GM18499 (cell line): ENCODE data around the gene ZFYVE28.

Experiments
- ATAC-seq: cut with Tn5 transposase; IDR thresholded peaks from one replicate; pipeline ENCODE4 v1.9.1; 2021; ENCODE audit warnings: moderate number of reproducible peaks; ENCODE audit not compliant: insufficient read depth, unreplicated experiment

Gene ZFYVE28

DNA sequence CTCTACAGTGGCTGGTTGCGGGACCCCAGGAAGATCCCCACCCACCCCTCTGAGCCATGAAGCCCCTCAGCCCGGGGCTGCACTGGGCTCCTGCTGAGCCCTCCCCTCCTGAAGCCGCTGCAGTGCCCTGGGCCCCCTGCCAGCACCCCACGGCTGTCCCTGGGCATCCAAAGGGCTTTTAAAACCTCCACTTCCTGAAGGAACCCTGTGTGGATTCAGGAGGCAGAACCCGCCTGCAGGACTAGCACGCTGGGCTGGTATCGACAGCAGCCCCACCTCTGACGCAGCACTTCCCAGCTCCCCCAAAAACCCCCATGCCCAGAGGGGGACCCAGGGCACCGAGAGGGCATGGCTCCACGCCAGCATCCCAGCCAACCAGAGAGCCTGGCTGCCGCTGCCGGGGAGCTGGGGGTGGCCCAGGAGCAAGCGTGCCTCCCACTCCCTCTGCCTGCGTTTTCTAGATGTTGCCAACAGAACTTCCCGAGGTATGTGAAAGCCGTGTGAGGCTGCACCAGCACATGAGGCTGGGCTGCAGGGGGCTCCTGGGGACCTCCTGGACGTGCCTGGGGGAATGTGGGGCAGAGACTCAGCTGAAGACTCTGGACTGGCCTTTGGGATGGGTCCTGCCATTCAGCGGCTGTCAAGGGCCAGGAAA, 162.8 kb downstream of the ZFYVE28 start:
- no peak for ATAC-seq

DNA sequence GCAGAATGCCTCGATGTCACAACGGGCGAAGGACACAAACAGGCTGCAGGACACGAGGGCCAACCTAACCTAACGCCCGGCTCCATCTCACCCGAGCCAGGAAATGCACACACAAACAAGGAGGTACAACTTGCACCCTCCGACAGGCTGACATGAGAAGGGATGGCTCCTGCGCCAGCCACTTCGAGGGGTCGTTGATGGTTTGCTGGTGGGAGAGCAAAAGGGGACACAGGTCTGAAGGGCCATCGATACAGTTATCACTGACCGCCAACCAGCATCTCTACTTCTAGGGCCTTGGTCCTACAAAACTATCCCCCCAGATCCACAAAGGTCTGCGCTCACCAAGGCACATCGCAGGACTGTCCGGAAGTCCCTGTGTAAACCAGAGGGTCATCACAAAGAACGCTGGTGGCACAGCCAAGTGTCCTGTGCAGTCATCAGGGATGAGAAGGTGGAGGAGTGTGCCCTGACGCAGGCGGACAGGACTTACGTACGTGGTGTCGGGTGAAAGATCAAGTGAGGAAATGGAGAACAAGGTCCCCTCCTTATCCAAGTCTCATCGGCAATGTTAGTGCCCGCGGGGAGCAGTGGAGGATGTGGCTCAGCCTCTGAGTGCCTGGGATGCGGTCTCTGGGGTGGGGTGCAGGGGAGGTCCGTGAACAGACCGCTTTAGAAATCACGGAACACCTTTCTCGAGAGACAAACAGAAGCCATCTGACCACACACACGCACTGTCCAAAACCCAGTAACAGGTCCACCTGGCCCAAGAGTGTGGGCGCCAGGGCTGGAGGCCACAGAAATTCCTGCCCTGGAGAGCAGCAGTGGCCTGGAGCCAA, 163.6 kb downstream of the ZFYVE28 start:
- ATAC-seq = no peak

DNA sequence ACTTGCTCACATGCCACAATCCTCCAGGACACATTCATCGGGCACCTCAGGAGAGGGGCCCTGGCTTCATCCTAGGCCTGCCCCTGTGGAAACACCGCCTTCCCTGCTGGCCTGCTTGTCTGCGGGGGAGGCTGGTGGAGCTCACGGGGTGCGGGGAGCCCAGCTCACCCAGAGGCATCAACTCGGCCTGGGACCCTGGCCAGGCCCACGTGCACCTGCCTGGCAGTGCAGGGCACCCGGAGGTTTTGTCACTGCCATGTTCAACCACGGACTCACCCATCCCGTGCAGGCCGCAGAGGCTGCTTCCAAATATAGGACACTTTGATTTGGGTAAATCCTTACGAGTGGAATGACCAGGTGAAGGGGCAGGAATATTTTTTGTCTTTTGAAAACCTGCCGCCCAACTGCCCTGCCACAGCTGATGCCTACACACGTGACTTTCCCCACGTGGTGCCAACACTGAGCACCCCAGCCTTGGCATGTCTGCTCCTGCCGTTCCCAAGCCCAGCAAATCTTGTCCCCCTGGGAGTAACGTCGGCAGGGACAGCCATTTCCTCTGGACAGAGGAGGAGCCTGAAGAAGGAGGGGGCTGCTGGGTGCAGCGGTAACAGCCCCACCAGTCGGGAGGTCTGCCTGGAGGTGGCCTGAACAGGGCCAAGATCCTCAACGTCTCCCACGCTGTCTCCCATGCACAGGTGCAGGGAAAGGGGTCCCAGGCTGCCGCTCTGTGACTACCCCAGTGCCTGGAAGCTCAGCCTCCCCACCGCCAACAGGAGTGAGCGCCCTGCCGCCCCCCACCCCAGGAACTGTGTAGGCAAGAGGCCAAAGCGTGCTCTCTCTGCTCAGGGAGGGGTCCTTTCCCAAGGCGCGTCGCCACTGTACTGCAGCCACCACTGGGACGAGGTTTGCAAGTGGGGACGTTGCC, 165.0 kb downstream of the ZFYVE28 start:
- ATAC-seq = no peak

DNA sequence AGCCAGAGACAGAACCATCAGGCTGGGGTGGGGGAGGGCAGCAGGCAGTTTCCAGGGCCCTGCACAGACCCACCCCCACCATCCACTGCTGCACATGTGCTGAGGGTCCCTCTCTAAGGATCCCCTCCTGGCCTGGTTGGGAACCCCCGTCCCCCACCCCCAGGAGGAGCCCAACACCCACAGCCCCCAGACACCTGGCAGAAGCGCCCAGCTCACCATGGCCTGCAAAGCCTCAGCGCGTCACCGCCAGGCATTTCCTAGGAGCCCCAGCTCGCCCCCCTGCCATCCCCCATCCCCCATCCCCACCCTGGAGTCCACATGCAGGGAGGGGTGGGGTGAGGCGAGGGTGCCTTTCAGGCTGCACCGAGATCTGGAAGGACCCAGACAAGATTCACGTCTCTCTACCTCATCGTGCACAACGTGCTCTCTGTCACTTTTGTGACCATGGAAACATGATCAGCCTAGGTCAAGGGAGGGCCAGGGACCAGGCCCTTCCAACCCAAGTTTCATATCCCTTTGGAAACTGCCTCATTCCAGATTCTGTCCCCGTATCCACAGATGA, 165.8 kb downstream of the ZFYVE28 start:
- no peak for ATAC-seq

DNA sequence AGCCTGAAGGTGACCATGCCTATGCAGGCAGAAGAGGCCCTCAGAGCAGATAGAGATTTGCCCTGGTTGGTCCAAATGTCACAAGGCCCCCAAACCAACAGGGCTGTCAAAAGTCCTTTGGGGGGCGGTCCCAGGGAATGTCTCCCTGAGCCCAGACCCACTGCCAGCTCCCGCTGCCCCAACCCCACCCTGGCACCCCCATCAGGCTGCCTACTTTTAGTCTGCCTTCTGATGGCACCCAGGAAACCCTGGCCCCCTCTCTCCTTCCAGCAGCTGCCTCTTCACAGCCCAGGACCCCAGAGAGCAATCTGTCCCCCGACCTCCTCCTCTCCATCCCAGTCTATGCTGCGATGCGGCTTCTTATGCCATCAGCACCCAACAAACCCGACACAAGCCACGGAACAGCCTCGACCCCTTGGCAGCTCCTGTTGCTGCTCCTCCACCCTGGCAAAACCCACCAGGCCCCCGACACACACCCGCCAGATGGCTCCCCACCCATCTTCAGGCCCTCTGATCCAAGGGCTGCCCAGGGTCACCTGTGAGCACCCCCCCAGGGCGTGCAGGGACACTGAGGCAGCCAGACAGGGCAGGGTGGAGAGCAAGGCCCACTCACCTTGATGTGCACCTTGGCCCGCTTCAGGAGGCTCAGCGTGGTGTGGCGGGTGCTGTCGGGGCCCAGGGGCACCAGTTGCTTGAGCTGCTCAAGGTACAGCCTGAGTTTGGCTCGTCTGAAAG, 166.5 kb downstream of the ZFYVE28 start:
- ATAC-seq = no peak

DNA sequence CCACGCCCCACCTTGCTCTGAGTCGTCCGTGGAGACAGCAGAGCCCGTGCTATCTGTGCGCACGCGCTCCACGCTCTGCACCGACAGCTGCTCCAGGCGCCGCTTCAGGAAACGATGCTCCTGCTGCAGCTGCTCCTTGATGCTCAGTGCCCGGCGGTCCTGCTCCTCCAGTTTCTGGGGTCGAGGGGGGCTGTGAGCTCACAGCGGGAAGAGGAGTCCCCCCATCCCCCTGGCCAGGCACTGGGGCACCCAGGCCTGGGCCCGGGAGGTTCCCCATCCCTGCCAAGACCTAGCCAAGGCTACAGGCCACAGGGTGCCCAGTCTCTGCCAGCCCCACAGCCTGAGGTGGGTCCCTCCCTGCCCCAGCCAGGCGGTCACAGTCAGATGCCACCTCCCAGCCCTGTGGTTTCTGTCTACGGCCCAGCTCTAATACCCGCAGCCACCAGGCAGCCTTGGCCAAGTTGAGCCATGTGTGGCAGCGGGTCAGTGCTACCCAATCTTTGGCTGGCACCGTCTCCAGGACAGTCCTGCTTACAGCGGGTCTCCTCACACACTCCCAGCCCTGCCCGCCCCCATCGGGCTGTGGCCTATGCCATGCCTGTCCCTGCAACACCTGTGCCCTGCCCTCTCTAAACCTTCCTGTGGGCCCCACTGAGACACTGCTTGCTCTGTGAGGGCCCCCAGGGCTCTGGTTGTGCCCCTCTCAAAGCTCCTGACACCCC, 167.2 kb downstream of the ZFYVE28 start:
- no peak for ATAC-seq

DNA sequence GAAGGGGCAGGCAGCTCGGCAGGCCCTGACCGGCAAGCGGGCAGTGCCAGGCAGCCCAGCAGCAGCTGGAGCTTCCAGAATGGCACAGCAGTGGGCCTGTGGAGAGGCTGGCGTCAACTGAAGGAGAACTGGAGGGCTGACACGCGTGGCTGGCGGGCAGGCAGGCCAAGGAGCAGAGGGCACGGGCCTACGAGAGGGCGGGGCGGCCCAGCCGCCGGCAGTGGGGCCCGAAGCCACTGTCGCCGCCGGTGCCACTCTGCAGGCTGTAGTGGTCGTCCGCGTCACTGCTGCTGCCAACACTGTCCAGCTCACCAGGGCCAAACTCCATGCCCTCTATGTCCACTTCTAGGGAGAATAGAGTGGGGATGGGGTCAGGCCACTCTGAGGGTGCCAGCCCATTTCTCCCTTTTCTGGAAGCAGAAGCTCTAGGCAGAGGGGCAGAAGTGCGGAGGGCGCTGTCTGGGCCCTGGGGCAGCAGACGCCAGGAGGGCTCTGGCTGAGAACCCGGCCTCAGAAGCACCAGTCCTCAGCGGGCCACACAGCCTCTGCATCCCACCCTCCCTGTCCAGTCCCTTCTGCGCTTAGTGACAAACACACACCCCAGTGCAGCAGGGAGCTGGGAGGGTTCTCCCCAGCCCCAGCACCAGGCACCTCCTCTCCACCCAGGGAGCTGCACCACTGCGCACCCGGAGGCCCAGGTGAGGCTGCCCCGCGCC, 167.9 kb downstream of the ZFYVE28 start:
- no peak for ATAC-seq

DNA sequence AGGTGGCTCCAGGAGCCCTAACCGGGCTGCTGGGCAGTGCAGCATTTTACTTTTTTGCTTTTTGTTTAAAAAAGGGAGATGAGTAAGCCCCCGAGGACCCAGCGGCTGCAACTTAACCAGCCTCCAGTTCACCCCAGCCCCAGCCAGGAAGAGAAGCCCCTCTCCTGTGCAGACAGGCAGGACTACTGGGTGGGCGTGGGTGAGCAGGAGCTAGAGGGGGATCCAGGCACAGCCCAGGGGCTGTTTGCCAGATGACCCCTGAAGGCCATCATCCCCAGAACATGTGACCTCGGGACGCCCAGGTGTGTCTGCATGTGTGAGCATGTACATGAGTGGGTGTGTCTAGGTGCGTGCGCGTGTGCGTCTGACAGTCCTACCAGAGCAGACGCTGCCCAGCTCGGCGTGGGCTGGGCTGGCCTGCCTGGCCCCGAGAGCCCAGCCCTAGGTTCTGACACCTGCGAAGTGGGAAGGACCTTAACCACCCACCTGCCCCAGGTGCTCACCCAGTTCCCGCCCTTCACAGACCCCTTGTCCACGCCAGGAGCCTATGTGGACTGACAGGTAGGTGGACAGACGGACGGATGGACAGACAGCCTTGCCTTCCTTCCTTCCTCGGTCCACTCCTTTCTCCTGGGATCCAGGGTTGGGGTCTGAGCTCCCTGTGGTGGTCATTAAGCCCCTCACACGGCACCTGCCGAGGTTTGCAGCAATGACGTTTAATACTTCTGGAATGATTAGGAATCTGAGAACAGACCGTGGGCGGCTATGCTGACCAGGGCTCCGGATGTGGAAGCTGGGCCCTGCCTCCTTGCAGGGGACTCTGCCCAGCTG, 168.7 kb downstream of the ZFYVE28 start:
- ATAC-seq = no peak

DNA sequence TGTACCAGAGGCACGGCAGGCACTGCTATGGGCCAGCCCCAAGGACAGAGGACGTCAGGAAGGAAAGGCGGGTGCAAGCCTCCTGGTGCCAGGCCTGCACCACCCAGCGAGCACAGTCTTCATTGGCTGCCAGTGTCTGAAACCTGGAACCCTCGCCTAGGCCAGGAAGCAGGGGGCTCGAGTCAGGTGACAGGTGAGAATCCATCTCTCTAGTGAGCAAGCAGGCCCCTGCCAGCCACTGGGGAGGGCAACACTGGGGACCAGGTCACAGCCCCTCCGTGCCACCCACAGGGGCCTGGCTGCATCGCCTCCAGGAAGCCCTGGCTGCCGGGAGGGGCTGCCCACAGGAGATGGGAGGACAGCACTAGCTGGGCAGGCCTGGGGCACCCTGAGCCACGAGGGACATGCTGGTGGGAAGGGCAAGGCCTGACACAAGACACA, 169.6 kb downstream of the ZFYVE28 start:
- ATAC-seq = no peak

DNA sequence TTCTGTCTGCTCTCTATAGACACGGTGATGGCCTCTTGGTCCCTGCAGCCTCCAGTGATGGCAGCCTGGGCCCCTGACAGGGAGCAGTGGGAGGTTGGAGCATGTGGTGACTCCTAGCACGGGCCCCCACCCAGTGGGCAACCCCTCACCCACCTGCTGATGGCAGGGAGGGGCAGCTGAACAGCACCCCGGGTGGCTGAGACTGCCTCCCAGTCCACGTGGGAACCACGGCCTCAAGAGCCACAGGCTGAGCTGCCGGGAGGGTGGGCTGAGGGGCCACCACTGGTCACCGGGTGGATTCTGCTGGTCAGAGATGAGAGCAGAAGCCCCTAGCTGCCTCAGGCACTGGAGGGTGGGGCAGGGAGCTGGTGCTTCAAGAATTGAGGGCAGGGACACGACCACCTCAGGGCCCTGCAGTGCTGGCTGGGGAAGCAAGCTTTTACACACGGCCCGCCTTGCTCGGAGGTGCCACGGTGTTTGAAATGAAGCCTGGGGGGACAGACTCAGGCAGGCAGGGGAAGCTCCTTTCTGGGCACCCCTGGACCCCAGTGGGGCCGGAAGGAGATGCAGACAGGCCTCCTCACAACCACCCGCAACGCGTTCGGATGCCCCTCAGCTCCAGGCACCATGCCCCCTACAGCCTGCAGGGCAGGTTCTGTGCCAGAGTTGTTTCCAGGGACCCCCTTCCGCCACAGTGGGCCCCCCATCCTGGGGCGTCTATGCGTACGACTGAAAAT, 170.2 kb downstream of the ZFYVE28 start:
- no peak for ATAC-seq

DNA sequence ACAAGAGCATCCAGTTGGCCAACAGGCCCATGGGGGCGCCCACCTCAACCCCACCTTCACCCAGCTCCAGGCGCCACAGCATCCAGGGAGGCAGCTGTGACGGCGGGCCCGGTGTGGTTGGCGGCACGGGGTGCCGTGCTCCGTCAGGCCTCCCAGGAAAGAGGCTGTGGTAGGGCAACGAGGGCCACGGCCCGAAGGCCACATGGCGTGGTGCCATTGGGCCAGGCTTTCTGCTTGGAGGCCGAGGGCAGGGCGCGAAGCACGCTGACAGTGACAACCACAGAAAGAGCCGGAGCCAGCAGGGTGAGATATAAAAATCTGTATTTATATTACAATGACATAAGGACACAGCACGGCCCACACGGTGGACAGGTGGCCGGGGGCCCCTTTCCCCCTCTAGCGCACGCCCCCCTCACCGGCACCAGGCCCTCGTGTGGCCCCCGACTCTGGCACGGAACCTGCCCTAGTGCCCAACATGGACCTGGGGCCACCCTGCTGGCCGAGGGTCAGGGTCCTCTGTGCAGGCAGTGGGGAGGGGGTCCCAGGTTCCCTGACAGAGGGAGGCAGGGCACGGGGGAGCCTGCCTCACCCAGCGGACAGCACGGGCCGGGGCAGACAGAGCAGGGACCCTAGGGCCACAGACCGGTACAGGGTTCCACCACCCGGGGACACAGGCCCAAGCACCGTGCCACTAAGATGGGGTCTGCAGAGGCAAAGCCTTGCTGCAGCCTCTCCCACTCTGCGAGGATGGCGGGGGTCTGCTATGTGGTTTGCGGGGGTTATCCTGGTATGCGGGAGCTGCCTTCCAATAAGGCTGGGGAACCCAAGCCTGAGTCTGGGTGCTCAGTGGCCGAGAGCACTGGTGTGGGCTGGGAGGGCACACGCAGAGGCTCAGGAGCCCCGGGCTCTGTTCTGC, 171.1 kb downstream of the ZFYVE28 start:
- ATAC-seq = no peak

DNA sequence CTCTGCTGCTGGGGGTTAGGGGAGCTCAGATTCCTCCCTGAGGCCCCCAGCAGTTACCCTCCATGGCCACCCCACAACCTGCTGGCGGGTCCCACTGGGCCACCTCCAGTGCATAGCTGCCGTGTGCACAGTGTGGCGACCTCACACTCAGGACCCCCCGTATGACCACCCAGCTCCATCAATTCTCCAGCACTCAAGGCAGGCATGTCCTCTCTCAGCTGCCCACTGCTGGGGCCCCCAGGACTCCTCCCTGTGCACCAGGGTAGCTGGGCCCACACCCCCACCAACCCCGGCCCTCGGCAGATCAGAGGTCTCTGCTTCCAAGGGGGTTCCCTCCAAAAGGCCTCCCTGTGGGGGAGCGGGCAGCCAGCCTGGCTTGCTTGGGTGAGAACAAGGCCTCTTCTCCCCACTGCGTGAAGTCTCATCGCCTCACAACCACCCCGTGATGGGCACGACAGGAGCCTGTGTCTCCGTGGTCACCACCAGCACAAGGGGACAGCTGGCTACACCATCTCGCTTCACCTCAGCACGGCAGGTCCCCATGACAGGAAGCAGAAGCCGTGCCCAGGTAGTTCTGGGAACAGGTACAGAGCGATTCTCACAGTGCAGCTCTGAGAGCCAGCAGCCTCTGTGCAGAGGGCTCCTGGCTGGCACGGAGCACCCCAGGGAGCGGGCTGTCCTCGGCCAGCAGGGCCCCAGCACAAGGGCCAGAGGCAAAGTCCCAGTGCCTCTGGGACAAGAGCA, 171.9 kb downstream of the ZFYVE28 start:
- ATAC-seq = no peak

DNA sequence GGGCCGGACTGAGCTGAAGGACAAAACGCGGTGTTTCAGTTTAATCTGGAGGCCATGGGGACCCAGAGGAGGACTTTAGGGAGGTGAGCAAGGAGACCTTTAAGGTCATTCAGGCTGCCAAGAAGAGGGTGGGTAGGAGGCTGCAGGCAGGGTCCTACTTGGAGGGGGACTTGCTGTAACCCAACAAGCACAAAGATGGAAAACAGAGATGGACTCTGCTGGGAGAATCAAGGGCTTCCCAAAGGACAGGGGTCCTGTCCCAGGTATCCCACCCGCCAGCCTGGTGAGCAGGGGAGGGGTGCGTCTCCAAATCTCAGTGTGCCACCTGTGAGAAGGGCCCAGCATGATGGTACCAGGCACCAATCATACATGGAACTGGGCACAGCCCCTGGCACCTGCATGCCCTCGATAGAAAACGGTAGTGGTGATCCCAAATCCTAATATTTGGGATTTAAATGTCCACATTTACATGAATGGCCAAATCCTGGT, 172.6 kb downstream of the ZFYVE28 start:
- no peak for ATAC-seq

DNA sequence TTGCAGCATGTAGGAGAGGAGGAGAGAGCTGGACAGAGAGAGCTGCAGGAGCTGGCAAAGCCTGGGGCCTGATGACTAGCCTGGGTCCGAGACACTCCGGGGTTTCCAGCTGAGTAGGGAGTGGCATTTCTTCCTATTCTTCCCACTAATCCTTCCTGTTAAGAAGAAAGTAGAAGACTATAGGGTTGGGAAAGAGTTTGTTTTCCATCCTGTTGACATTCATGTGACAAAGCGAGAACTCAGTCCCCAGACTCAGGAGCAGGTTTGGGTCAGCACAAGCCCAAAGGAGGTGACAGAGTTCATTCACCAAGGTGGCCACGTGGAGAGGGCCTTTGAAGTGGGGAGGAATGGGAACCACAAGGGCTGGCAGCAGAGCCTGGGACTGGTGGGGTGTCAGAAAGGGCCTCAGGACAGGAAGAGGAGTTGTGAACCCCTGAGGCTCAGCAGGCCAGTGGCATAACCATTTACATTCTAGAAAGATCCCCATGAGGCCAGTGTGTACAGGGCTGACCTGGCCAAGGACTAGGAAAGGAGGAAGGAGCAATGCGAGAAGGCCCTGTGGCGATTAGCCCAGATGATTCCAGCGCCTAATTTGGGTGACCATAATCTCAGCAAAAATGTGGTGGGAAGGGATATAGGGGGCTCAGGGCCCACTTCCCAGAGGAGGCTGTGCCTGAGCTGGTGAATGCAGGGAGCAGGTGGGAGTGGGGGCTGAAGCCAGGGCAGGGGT, 173.2 kb downstream of the ZFYVE28 start:
- no peak for ATAC-seq
